HG03439 (cell line): Measurements from ENCODE around the gene CA12.

ENCODE experiments used
- ATAC-seq: cut with Tn5 transposase; IDR thresholded peaks from one replicate; pipeline ENCODE4 v1.9.1; 2021; ENCODE audit warnings: mild to moderate bottlenecking, moderate library complexity; ENCODE audit not compliant: unreplicated experiment

CA12 gene

GRCh38 chr15:63402498-63403253 lies 21.0 kb upstream of the CA12 start:
- no peak for ATAC-seq

DNA sequence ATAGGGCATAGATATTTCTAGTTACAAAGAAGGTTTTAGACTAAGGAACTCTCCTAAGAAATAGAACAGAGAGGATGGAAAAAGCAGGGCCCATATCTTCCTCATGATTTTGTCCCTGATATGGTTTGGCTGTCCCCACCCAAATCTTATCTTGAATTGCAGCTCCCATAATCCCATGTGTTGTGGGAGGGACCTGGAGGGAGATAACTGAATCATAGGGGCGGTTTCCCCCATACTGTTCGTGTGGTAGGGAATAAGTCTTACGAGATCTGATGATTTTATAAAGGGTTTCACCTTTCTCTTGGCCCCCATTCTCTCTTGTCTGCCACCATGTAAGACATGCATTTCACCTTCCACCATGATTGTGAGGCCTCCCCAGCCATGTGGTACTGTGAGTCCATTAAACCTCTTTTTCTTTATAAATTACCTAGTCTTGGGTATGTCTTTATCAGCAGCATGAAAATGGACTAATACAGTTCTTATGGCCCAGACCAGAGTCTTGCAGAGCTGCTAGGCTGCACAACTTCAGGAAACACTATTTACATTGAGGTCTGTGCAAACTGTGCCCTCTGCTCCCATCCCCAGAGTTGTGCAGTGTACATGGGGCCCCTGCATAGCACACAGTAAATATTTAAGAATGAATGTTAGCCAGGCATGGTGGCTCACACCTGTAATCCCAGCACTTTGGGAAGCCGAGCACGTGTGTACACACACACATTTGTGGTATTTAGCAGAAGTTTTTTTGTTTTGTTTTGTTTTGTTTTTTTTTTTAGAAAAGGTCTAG lies 20.3 kb upstream of the CA12 start:
- ATAC-seq = no peak

DNA sequence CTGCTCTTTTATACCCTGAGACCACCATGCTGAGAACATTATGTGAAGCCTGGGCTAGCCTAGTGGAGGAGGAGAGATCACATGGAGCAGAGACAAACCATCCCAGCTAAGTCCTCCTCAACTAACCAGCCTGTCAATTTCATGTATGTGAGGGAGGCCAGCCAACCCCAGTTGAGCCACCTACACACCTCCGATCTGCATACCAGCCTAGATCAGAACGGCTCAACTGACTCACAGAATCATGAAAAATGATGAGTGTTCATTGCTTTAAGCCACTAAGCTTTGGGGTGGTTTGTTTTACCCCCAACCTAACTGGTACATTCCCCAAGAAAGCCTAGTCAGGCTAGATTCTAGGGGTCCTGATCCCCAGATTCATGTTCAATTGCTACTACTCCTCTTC lies 19.4 kb upstream of the CA12 start:
- no peak for ATAC-seq

GRCh38 chr15:63398456-63398855 lies 16.8 kb upstream of the CA12 start:
- ATAC-seq = no peak

GRCh38 chr15:63396152-63396928 lies 14.7 kb upstream of the CA12 start:
- ATAC-seq = no peak

GRCh38 chr15:63395730-63396151 lies 14.1 kb upstream of the CA12 start:
- ATAC-seq = no peak

GRCh38 chr15:63392361-63393009 lies 10.8 kb upstream of the CA12 start:
- no peak for ATAC-seq

DNA sequence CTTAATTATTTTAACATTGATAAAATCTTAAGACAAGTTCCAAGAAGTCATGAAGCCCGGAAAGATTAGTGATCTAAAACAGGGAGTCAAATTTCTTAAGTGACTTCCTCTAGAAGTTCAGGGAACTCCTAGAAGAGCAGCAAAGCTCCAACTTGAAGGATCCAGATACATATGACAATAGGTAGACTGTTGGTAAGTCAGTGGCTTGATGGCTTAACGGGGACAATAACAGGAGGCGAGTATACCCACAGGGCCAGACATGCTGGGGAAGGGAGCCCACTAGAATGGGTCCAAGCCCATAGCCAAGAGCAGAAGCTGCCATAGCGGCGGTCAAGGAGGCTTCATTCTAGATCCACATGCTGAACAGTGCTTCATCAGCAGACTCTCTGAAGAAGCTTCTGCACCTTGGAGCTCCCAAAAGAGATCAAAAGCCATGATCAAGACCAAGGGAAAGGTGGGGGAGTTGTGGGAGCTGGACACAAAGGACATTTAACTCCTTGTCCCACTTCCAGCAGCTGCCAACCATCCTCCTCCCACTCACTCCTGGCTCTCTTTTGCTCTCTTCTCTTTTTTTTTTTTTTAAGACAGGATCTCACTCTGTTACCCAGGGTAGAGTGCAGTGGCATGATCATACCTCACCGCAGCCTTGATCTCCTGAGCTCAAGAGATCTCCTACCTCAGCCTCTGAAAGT lies 10.2 kb upstream of the CA12 start:
- no peak for ATAC-seq

DNA sequence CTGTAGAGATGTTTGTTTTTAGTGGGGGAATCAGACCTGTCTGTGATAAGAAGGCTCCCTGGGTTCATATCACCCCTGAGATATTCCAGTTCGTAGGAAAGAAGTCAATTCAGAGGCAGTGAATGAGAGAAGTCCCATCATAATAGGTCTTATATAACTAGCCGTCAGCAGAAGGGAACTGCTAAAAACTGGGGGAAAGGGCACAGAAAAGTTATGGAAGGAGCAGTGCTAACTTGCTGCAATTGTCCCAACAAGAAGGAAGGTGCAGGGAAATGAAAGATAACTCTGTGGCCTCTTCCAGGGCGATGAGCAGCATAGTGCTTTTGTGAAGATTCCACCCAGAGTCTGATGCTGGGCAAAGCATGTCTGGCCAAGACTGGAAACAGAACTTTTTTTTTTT lies 9.0 kb upstream of the CA12 start:
- no peak for ATAC-seq

GRCh38 chr15:63389902-63390670 lies 8.4 kb upstream of the CA12 start:
- no peak for ATAC-seq

- no peak for ATAC-seq
These were observed 6.9 kb upstream of the CA12 start for GRCh38 chr15:63388511-63388910.

GRCh38 chr15:63387748-63388493 lies 6.3 kb upstream of the CA12 start:
- no peak for ATAC-seq

GRCh38 chr15:63385911-63386531 lies 4.4 kb upstream of the CA12 start:
- no peak for ATAC-seq

GRCh38 chr15:63384906-63385305 lies 3.3 kb upstream of the CA12 start:
- no peak for ATAC-seq

GRCh38 chr15:63382966-63383710 lies 1.5 kb upstream of the CA12 start:
- ATAC-seq = no peak

- no peak for ATAC-seq
These were observed 801 bp downstream of the CA12 start for GRCh38 chr15:63380808-63381282.

DNA sequence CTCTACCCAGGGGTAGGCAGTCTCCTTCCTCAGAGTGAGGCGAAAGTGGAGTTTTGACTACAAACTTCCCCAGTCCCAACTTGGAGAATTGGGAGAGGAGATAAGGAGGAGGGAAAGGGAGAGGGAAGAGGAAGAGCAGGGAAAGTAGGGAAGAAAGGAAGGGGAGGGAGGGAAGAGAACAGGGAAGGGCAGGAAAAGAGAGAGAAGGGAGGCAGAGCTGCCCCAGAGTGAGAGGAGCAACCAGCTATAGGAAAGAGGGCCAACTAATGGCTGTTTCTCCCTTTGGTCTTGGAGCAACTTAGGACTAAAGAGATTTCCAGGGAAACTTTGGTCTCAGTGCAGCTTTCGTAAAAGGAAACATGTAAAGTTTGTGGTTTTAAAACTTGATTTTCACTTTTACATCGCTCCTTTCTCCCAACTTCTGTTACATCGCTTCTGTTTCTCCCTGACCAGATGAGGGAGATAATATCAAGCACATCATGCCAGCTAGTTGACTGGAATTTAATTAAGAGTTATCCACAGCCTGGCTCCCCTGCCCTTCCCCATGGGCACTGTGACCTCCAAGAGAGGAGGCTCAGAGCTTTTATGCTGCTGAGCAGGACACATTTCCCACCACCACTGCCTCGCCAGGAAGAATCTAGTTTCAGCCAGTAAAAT lies 1.4 kb downstream of the CA12 start:
- no peak for ATAC-seq
